ENCODE data around the gene SLC16A14.

Gene SLC16A14

GRCh38 chr2:229993236-229993635 lies 75.5 kb downstream of the SLC16A14 start:
- TF ChIP-seq ISL1 (CRISPR knock-in tag; IDR thresholded peaks at IDR 0.05) (no peak), ZNF70 (CRISPR knock-in tag; IDR thresholded peaks at IDR 0.05) (no peak), CSDC2 (CRISPR knock-in tag; IDR thresholded peaks at IDR 0.05) (no peak), ARNTL (CRISPR knock-in tag; IDR thresholded peaks at IDR 0.05; ENCODE audit: borderline replicate concordance, low read depth) (no peak), ZC3H10 (CRISPR knock-in tag; IDR thresholded peaks at IDR 0.05) (no peak), ZNF565 (CRISPR knock-in tag; conservative IDR thresholded peaks at IDR 0.05; ENCODE audit: low read depth) (no peak), ESRRG (CRISPR knock-in tag; IDR thresholded peaks at IDR 0.05) (no peak), CSRNP3 (CRISPR knock-in tag; IDR thresholded peaks at IDR 0.05) (no peak), TSHZ2 (CRISPR knock-in tag; IDR thresholded peaks at IDR 0.05) (no peak), SNAI2 (CRISPR knock-in tag; IDR thresholded peaks at IDR 0.05) (no peak)
- ATAC-seq = no peak
